ENCODE measurements around the gene ABCB11.
A peak's percentile ranks its signal among the peaks of the same experiment; 100 is the strongest.

The ABCB11 gene

DNA sequence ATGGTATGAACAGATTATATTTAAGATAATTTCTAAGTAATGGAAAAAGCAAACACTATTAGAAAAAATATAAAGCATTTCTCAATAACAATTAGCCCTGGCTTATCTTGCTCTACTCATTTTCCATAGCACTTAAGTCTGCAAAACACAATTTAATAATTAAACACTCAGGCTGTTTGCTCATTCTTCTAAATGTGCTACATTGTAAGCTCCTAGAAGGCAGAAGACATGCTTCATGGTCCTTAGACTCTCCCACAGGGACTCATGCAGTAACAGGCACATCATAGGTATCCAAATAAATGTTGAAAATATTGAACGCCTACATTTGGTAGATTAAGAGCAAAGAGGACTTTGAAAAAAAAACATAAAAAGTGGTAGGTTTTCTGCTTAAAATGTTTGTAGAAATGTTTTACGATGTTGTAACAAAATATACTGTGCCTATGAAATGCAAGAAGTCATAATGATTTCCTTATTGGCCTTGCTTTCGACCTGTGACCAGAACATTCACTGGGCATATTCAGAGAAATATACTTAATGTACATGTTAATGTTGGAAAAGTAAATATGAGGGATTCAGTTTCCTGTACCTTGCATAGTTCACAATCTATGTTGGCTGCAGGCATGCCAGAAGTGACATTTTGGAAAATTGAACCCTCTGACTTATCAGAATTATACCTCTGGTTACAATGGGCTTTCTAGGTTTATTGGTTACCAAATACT lies 102.9 kb downstream of the ABCB11 start:
- no peak for DNase-seq (ENCODE audit: low spot score)

DNA sequence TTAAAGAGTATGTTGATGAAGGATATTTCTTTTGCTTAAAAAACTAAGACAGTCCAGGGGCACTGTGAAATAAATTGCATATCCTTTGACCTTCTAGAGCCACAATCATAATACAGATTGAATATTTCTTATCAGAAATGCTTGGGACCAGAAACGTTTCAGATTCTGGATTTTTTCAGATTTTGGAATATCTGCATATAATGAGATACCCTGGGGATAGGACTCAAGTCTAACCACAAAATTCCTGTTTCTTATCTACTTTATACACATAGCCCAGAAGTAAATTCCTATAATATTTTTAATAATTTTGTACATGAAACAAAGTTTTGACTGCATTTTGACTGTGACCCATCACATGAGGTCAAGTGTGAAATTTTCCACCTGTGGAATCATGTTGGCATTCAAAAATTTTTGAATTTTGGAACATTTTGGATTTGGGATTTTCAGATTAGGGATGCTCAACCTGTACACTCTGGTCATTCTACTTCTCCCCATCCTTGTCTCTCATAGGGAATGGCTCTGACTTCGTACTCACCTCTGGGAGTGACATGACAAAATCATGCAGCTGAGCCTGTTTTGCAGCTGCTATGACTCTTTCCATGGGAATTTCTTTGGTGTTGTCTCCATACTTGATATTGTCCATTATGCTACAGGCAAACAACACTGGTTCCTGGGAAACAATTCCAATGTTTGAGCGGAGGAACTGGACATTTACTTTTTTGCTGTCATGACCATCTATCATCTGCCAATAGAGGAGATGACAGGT lies 104.3 kb downstream of the ABCB11 start:
- no peak for DNase-seq (ENCODE audit: low spot score)

DNA sequence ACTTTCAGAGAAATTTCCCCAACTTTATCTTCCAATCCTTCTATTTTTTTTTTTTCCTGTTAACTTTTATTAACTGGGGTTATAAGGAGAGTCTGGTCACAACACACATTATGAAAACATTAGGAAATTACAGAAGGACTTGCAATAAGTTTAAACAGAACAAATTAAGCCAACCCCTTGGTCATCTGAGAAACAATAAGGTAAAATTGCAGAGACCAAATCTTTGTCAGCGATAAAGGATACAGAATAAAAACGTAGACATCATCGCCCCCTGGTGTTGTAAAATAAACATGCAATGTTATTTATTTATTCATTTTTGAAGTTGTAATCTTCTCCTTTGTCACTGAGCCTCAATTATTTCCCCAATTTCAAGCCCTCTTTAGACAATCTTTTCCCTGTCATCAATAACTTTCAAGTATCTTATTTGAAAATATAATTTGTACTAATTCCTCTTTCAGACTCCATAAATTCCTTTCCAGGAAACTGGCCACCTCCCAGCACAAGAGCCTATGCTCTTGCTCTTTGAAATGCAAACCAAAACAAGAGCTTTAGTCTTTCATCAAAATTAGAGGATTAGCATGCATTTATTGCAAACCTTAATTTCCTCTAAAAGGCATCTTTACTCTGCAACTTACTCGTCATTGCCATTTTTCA lies 110.5 kb downstream of the ABCB11 start:
- DNase-seq (ENCODE audit: low spot score): no peak

DNA sequence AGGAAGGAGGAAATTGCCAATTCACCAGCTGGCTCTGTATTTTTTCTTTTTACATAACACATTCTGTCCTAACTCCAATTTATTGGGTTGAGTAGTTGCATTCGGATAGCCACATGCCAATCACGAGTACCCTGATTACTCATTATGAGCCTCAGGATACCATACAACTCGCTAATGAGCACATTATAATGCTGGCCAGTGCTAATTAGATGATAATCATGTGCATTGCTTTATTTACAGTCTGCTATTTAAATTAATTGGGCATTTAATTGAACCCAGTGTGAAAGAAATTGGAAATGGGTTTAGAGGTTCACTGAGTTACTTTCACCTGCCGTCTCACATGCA lies 114.8 kb downstream of the ABCB11 start:
- peak; percentile 30 for DNase-seq (ENCODE audit: low spot score)

DNA sequence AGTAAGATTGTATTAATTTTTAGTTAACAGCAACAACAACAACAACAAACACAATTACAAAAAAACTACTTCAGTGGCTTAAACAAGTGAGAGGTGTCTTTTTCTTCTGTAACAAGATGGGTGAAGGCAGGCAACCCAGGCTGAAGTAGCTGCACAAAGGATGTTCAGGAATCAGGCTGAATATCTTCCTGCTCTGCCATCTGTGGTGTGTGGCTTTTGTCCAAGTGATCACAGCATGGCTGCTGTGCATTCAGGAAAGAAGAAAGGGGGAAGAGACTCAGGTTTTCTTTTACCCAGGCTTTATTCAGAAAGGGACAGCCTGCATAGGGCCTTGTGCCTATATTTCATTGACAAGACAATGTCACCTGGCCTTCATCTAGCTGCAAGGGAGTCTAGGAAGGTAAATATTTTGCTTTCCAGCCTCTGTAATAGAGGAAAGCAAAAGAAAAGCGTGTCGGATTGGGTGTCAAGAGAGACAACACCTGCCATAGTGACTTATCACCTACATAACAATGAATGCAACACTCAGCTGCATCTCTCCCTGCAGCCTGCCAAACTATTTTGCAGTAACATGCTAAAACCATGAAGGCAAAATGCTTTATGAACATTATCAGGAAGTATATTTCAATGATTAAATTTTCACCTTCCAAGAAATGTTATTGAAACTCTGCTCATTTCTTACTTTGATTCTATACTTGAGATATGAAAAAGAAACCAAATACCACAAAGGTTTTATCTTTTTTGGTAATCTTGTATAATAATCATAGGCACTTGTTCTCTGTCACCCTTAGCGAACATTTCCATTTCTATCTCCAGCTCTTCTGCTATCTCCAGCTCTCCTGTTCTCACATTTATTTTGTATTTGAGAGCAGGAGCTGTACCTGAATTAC lies 115.4 kb downstream of the ABCB11 start:
- DNase-seq (ENCODE audit: low spot score): peak; percentile 38

DNA sequence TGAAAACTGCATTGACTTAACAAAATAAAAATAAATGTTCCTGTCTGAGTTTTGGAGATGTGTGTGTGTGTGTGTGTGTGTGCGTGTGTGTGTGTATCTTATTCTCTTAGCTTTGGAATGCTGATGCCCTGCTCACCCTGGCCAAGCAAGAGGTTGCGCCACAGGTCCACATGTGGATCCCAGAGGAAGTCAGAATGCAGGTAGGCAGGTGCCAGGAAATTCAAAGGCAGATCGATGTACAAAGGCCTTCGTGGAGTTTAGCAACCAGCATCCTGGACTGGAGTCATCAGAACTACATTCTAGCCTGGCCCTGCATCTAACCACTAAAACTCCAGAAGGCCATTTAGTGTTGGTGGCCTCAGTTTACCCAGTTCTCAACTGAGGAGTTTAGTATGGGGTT lies 117.6 kb downstream of the ABCB11 start:
- no peak for DNase-seq (ENCODE audit: low spot score)

DNA sequence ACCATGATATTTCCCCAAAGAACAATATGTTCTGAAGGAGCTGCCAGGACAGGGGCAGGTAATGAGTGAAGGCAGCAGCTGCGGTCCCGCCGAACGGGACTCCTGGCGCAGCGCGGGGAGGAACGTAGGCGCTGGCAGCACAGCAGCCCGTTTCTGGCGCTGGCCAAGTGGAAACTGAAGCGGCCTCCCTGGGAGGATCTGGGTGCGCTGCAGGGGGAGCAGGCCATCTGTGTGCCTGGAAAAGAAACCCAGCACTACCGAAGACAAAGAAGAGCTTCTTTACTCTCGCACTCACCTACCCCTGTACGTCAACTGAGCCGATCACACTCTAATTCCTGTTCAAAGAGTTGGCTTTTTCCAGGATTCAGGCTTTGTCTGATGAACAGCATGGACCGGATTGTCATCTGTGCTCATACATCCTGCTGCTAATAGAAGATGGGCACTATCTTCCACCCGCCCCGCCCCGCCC lies 118.2 kb downstream of the ABCB11 start:
- peak; percentile 51 for DNase-seq (ENCODE audit: low spot score)

DNA sequence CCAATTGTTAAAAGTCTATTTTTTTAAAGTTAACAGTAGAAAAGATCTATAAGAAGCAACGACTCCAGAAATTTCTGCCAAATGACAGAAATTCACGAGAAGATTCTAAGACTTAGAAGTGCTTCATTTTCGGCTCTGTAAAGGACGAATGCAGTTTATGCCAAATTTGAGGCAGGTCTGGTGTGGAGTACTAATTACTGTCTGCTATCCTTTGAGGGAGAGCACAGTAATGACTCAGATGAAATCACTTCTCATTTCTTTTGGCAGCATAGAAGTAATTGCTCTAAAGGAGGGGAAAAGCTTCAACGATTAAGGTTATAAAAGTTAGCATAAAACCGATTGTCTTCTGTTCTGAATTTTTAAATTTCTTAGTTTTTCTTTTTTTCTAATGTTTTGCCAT lies 118.7 kb downstream of the ABCB11 start:
- peak; percentile 48 for DNase-seq (ENCODE audit: low spot score)

DNA sequence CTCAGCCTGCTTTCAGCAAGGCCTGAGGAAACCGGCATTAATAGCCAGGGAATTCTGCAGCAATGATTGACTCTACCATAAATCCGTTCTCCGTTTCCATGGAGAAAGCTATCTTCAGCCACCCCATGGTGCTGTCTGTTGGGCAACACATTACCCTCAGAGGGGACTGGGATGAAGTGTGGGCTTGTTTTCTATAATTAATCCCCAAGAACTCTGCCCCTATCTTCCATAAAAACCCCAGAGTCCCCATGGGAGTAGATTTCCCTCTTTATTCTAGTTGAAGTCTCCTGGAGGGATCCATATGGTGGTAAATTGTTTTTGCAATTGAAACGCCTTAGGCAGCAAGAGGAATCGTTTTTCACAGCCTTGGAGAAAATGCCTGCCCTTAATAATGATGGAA lies 120.8 kb downstream of the ABCB11 start:
- DNase-seq (ENCODE audit: low spot score): peak; percentile 15

DNA sequence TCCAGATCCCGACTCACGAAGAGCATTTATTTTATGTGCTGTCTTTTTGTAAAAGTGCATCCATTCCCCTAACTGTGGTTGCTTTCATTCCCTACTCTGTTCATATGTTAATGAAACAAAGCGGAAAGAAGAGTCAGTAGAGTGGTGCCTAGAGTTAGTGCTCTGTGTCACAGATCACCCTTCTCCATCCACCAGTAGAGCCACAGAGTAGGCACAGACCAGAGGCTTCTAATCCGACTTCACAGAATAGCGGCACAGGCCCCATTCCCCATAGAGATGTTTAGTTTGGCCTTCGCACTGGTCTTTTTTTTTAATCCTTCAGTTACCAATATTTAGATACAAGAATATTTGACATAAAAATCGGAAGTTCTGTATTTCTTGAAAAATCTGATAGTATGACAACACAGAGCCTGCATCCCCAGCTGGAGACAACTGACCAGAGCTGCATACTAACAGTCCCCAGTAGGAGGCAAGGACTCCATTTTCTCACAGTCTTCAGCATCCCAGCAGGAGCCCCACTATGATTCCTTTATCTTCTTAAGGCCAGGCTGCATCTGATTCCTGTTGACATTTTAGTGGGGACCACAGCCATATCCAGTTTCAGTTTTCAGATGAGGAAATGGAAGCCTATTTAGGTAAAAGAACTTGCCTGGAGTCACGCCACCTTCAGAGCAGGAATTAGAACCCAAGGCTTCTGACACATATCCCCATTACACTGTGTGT lies 123.0 kb downstream of the ABCB11 start:
- DNase-seq (ENCODE audit: low spot score): no peak

DNA sequence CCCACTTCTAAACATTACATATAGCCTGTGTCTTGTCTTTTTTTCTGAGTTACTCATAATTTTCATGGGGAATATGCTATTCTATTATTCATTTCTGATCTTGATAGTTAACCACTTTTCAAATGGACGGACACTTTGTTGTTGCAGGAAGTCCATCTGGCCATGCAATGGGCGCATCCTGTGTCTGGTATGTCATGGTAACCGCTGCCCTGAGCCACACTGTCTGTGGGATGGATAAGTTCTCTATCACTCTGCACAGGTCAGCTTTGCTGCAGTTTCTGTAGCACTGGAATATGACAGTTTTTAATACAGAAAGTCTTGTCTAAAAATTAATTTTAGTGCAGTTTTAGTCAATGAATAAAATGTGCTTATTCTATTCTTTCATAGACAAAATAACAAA lies 126.8 kb downstream of the ABCB11 start:
- no peak for DNase-seq (ENCODE audit: low spot score)

DNA sequence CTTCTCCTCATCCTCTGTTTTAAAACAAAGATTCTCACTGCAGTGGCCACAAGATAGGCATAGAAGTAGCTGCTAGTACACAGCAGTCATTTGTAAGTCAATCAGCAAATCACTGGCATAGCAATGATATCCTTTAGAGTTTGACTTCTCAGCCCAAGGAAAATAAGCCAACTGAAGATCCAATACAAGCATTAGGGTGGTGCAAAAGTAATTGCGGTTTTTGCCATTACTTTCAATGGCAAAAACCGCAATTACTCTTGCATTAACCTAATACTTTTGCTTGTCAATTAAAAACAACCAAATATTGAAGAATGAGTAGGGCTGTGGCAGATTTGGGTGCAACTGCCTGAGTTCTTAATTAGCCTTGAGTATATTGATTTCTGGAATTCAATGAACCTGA lies 127.2 kb downstream of the ABCB11 start:
- no peak for DNase-seq (ENCODE audit: low spot score)

DNA sequence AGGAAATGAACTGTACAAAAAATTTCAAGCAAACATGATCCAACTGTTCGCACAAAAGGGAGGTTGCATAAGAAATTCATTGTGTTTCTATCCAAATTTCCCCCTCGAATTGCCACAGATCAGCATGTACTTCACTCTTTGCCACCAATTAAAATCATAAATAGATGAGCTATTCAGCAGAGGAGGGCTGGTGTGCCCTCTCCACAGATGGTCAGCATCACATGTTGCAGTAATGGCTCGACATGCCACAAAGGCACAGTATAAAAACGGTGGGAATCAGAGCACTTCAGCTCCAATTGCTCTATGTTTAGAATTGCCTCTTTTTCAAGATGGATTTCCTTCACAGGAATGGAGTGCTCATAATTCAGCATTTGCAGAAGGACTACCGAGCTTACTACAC lies 130.1 kb downstream of the ABCB11 start, which contains the start of gene G6PC2:
Gene G6PC2, plus strand, starts transcription at position 289 of the 400 bp plus-strand sequence. Its CDS starts 41 bp downstream, at position 330.
- no peak for DNase-seq (ENCODE audit: low spot score)

DNA sequence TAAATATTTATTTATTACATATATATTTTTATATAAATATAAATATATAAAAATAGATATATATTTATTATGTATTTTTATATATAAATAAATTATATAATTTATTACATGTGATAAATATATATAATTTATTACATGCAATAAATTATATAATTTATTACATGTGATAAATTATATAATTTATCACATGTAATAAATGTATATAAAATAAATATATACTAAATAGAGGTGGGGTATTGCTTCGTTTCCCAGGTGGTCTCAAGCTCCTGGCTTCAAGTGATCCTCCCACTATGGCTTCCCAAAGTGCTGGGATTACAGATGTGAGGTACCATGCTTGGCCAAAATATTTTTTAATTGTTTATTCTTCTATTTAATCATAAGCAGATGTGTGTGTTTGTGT lies 133.7 kb downstream of the ABCB11 start:
- DNase-seq (ENCODE audit: low spot score): no peak

DNA sequence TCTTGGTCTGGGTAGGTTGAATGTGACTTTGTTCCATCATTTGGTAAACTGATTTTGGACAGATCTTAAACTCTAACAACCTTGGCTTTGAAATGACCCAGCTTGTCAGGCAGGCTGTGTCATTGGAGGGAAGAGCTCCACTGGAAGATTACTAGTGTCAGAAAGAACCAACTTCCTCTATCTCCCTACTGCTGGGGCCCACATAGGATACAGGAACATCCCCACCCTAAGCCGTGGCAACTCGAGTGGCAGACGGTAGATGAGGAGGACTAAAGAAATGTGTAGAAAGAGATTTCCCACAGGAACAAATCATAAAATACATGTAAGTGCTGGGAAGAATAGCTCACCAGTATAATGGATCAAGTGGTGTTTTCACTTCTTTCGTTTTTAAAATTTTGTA lies 134.3 kb downstream of the ABCB11 start:
- no peak for DNase-seq (ENCODE audit: low spot score)

DNA sequence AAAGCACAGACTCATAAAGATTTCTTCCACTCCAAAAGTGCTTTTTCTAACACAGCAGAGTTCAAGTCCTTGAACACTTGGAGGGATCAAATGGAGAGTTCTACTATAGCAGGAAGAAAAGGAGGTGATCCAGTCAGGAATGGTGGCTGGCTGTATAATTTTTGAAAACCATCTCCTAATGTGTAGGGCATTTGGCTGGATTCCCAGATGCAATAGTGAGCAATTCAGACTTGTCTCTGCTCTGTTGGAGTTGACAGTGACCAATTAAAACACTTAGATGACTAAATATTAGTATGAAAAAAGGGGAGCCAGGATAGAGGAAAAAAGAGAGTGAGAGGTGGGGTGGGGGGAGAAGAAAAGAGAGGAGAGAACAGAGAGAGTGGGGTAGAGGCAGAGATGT lies 135.4 kb downstream of the ABCB11 start:
- no peak for DNase-seq (ENCODE audit: low spot score)

DNA sequence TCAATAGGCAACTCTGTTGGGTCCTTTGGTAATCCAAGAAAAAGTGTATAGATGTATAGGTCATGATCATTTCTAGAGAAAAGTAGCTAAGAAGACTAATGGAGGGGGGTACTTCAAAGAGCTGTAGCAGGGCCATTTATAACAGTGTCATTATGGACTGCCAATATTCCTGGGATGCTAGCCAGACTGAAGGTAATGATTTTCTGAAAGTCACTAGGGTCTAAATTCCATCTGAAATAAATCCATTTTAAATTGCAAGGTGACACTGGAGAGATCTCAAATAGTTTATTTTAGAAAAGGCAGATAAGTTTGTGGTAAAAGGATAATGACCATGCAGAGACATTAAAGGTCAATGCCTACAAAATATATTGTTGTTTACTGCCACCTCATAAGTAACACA lies 136.4 kb downstream of the ABCB11 start:
- no peak for DNase-seq (ENCODE audit: low spot score)

DNA sequence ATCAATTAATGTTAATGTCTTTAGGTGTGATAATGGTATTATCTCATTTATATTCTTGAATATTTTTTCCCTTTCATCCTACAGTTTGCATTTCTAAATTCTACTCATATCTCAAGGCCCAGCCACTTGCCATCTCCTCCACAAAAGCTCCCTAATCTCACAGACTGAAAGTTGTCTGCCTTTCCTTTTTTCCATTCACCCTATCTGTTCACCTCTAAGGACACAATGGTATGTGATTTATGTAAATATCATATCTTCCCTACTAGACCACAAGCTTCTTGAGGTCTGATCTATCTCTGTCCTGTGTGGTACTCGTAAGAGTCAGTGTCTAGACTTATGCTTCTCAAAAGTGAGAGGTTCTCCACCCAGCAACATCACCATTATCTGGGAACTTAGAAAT lies 137.0 kb downstream of the ABCB11 start:
- DNase-seq (ENCODE audit: low spot score): no peak

DNA sequence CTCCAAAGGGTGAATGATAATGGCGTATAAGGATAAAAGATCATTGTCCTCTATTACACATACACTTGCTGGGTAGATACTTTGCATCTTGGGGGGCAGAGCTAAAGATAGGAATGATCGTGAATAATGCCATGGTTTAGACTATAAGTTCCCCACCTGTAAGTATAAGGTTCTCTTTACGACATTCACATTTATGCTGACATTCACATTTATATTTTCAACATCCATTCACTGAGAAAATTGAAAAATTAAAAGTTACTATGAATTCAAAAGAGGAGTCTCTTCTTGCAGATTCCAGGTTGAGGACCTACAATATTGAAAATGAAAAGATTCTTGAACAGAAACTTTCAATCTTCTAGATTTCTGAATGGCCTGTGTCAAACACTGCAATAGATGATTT lies 138.8 kb downstream of the ABCB11 start:
- DNase-seq (ENCODE audit: low spot score): no peak

DNA sequence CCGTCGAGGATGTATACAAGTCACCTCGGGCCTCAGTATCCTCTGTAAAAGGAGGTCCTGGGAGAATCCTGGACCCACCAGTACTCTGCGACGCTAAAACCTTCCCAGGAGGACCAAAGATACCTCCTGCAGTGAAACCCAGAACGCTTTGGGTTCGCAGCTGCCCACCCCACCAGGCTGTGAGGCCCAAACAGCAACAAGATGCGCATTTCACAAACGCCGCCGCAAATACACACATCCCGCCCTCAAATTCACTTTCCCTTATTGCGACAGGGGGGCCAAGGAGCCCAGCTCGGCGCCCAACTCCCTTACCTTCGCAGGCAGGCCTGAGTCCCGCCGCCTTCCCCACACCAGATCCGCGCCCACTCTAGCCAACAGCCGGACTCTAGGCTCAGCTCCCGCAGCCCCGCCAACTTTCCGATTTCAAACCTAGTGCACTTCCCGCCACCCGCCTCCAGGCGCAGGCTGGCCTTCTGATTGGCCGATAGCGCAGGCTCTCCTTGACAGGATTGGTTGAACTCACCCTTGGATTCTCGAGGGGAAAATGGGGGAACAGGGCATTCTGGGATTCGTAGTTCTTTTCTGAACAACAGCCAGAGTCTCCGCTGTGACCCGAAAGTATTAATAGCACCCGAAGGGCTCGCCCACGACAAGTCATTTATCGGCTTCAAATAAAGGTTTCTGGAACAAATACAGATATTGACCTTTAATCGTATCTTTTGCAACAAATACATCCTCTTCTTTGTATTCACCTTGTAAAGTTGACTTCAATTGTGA lies 140.9 kb downstream of the ABCB11 start, which contains the start of gene SPC25:
Gene SPC25, minus strand, starts transcription at position 425 of the 777 bp plus-strand sequence. CDS start 911 bp downstream, outside the sequence.
- DNase-seq (ENCODE audit: low spot score): peak; percentile 91
